NCI-H2227 treated with DMSO at 0.1 percent for 48 hours (cell line): Measurements from ENCODE around the gene PSMB5.
"Not testable (repeated sequence)": the region's sequence is repeated elsewhere in the genome, so short reads cannot be mapped to it uniquely, and the experiment has no call there.

Experiments used
- DNase-seq: peaks from one replicate; lab custom pipeline; 2025; lab: John Stamatoyannopoulos, UW

Gene PSMB5

GRCh38 chr14:23013749-23014054 is 21.0 kb downstream of the PSMB5 start:
- not testable (repeated sequence) for DNase-seq

GRCh38 chr14:23013054-23013748 is 21.5 kb downstream of the PSMB5 start:
- no peak for DNase-seq

GRCh38 chr14:23009939-23010726 is 24.6 kb downstream of the PSMB5 start, which contains the start of gene C14orf93:
TSS of gene C14orf93 (minus strand) at chr14:23010143. CDS start at chr14:22999023, 11,120 bp downstream.
- DNase-seq, result peak; percentile 69

- DNase-seq, result no peak
Measured at GRCh38 chr14:23009483-23009938, 25.2 kb downstream of the PSMB5 start.

GRCh38 chr14:23008831-23009230 is 25.9 kb downstream of the PSMB5 start:
- no peak for DNase-seq

GRCh38 chr14:23006544-23007419 is 27.9 kb downstream of the PSMB5 start:
- DNase-seq, result peak; percentile 98

- no peak for DNase-seq
Measured at GRCh38 chr14:23006188-23006534, 28.5 kb downstream of the PSMB5 start.

GRCh38 chr14:23005451-23006187 is 29.1 kb downstream of the PSMB5 start:
- no peak for DNase-seq

- not testable (repeated sequence) for DNase-seq
Measured at GRCh38 chr14:23004274-23004673, 30.4 kb downstream of the PSMB5 start.

GRCh38 chr14:23002592-23002991 is 32.1 kb downstream of the PSMB5 start:
- no peak for DNase-seq

- no peak for DNase-seq
Measured at GRCh38 chr14:23000860-23001259, 33.8 kb downstream of the PSMB5 start.

- no peak for DNase-seq
Measured at GRCh38 chr14:22998329-22999012, 36.2 kb downstream of the PSMB5 start.

GRCh38 chr14:22997676-22998323 is 36.9 kb downstream of the PSMB5 start:
- DNase-seq, result no peak

- no peak for DNase-seq
Measured at GRCh38 chr14:22996768-22997654, 37.7 kb downstream of the PSMB5 start.

GRCh38 chr14:22995889-22996625 is 38.6 kb downstream of the PSMB5 start:
- DNase-seq, result no peak

GRCh38 chr14:22994762-22995275 is 39.9 kb downstream of the PSMB5 start:
- DNase-seq, result no peak

- DNase-seq, result no peak
Measured at GRCh38 chr14:22993517-22993916, 41.2 kb downstream of the PSMB5 start.

- DNase-seq, result no peak
Measured at GRCh38 chr14:22991852-22992251, 42.8 kb downstream of the PSMB5 start.

GRCh38 chr14:22987291-22987690 is 47.4 kb downstream of the PSMB5 start:
- no peak for DNase-seq
